K562 (cell line): Measurements from ENCODE around the gene ITGB2. TPM values are rescaled to one million over a fixed set of nuclear protein-coding genes. Genes with fewer than 3 reads are reported as not detected.

ENCODE experiments used
- ASH1L ChIP-seq: fragments of 450-650 bp; IDR thresholded peaks from 2 replicates; pipeline ENCODE4 v1.6.1; 2018; ENCODE audit warnings: borderline replicate concordance, mild to moderate bottlenecking, low read depth; ENCODE audit not compliant: partially characterized antibody
- CCAR2 ChIP-seq: fragments of 200-400 bp; formaldehyde crosslinking; IDR thresholded peaks from 2 replicates; pipeline ENCODE4 v1.6.1; 2017; ENCODE audit warnings: mild to moderate bottlenecking, low read depth, low read length
- DPF2 ChIP-seq: fragments of 450-650 bp; IDR thresholded peaks from 2 replicates; pipeline ENCODE4 v1.6.1; 2016
- EP300 ChIP-seq: IDR thresholded peaks from 2 replicates; pipeline ENCODE4 v1.6.1; 2012; ENCODE audit warnings: low read length, improper control_type of control experiment
- ETV1 ChIP-seq: fragments of 450-650 bp; conservative IDR thresholded peaks from 2 replicates; pipeline ENCODE4 v1.6.1; 2016; ENCODE audit warnings: missing genetic modification characterization, control low read depth, low read depth, missing compliant biosample characterization
- GATA2 ChIP-seq: sonication (generic); formaldehyde crosslinking; IDR thresholded peaks from 2 replicates; pipeline ENCODE4 v1.4.0; 2020; ENCODE audit warnings: mild to moderate bottlenecking, missing genetic modification reagents
- HNRNPK ChIP-seq: fragments of 200-400 bp; formaldehyde crosslinking; IDR thresholded peaks from one replicate; pipeline ENCODE4 v1.6.1; 2018; ENCODE audit warnings: mild to moderate bottlenecking, low read depth, low read length; ENCODE audit not compliant: poor library complexity, severe bottlenecking
- HOXB6 ChIP-seq: fragments of 250-450 bp; sonication (Bioruptor Pico); IDR thresholded peaks from 2 replicates; pipeline ENCODE4 v1.5.1; 2022; ENCODE audit warnings: mild to moderate bottlenecking, borderline replicate concordance
- MCM2 ChIP-seq: fragments of 450-650 bp; IDR thresholded peaks from 2 replicates; pipeline ENCODE4 v1.6.1; 2017; ENCODE audit warnings: low read depth, mild to moderate bottlenecking
- NRF1 ChIP-seq, 2 experiments: fragments of 450-650 bp; IDR thresholded peaks in 1 of 2; conservative IDR thresholded peaks in 1 of 2; 2 replicates each; pipeline ENCODE4 v1.6.1; 2014; ENCODE audit warnings: mild to moderate bottlenecking in 2 of 2
- PCBP2 ChIP-seq: fragments of 200-400 bp; formaldehyde crosslinking; IDR thresholded peaks from 2 replicates; pipeline ENCODE4 v1.6.1; 2018; ENCODE audit warnings: low read length, low read depth, mild to moderate bottlenecking, moderate library complexity; ENCODE audit not compliant: poor library complexity, severe bottlenecking
- PURB ChIP-seq: sonication (generic); formaldehyde crosslinking; IDR thresholded peaks from 2 replicates; pipeline ENCODE4 v1.9.0; 2021; ENCODE audit warnings: low read depth, mild to moderate bottlenecking, missing genetic modification reagents
- RB1 ChIP-seq: fragments of 450-650 bp; IDR thresholded peaks from 2 replicates; pipeline ENCODE4 v1.6.1; 2017; ENCODE audit warnings: low read depth, mild to moderate bottlenecking
- RBM22 ChIP-seq: fragments of 200-400 bp; formaldehyde crosslinking; IDR thresholded peaks from 2 replicates; pipeline ENCODE4 v1.6.1; 2018; ENCODE audit warnings: low read length, low read depth; ENCODE audit not compliant: poor library complexity, severe bottlenecking
- RBM25 ChIP-seq: fragments of 200-400 bp; formaldehyde crosslinking; IDR thresholded peaks from 2 replicates; pipeline ENCODE4 v1.6.1; 2018; ENCODE audit warnings: low read length, low read depth, moderate library complexity; ENCODE audit not compliant: severe bottlenecking
- SOX6 ChIP-seq: fragments of 450-650 bp; IDR thresholded peaks from 2 replicates; pipeline ENCODE4 v1.6.1; 2014; ENCODE audit warnings: mild to moderate bottlenecking
- TBP ChIP-seq: optimal IDR thresholded peaks from 2 replicates; pipeline ENCODE3; 2011; ENCODE audit warnings: low read depth, low read length, improper control_type of control experiment
- THRAP3 ChIP-seq: fragments of 450-650 bp; IDR thresholded peaks from 2 replicates; pipeline ENCODE4 v1.6.1; 2016; ENCODE audit warnings: mild to moderate bottlenecking, inconsistent platforms, borderline replicate concordance
- ZNF12 ChIP-seq: sonication (generic); formaldehyde crosslinking; IDR thresholded peaks from 2 replicates; pipeline ENCODE4 v1.4.0; 2020; ENCODE audit warnings: mild to moderate bottlenecking, missing genetic modification reagents
- ZNF717 ChIP-seq: fragments of 250-450 bp; sonication (Bioruptor Pico); IDR thresholded peaks from 2 replicates; pipeline ENCODE4 v1.5.0; 2021
- polyA plus RNA-seq, 8 experiments: library from polyadenylated mRNA; depleted of rRNA in 4 of 8; stranded (reverse) in 5 of 8; unstranded in 3 of 8; fragments of >200 nt; fragmentation: Nextera tagmentation in 2 of 8; fragmentation: Illumina TruSeq in 1 of 8; extraction: Ambion mirVana in 2 of 8; extraction: Trizol in 1 of 8; gene quantifications; 2 replicates each; pipeline versions ENCODE4 v1.2.1 to v1.2.3, GENCODE V29; 2011 to 2014; ENCODE audit warnings: inconsistent platforms in 1 of 8, missing spikeins in 1 of 8
- total RNA-seq, 7 experiments: library from RNA; depleted of rRNA in 6 of 7; stranded (reverse); fragments of >200 nt in 6 of 7; fragmentation: Illumina TruSeq in 2 of 7; extraction: Trizol in 2 of 7; gene quantifications; 2 replicates each; pipeline versions ENCODE4 v1.2.1 to v1.2.3, GENCODE V29; 2011 to 2021; ENCODE audit warnings: low replicate concordance in 1 of 7
- TF ChIP-seq, protein P1 (sequence below): fragments of 250-450 bp; sonication (Bioruptor Pico); IDR thresholded peaks from 2 replicates; pipeline ENCODE4 v1.6.1; 2021; ENCODE audit warnings: mild to moderate bottlenecking
- TF ChIP-seq, protein P2 (sequence below): fragments of 450-650 bp; conservative IDR thresholded peaks from 2 replicates; pipeline ENCODE4 v1.6.1; 2016; ENCODE audit warnings: missing genetic modification characterization, low read depth, mild to moderate bottlenecking, missing compliant biosample characterization, moderate library complexity
- TF ChIP-seq, protein P3 (sequence below): fragments of 250-450 bp; sonication (Bioruptor Pico); IDR thresholded peaks from 2 replicates; pipeline ENCODE4 v1.8.0; 2021; ENCODE audit warnings: moderate library complexity, mild to moderate bottlenecking, inconsistent platforms

ITGB2 gene
- total and polyA plus RNA-seq, 9 of the 15 experiments (the other 6 are each of a cell fraction or from before 2014, with no cell fraction given): 0.07 to 1.3 (median 0.51) TPM; not detected in 2

DNA sequence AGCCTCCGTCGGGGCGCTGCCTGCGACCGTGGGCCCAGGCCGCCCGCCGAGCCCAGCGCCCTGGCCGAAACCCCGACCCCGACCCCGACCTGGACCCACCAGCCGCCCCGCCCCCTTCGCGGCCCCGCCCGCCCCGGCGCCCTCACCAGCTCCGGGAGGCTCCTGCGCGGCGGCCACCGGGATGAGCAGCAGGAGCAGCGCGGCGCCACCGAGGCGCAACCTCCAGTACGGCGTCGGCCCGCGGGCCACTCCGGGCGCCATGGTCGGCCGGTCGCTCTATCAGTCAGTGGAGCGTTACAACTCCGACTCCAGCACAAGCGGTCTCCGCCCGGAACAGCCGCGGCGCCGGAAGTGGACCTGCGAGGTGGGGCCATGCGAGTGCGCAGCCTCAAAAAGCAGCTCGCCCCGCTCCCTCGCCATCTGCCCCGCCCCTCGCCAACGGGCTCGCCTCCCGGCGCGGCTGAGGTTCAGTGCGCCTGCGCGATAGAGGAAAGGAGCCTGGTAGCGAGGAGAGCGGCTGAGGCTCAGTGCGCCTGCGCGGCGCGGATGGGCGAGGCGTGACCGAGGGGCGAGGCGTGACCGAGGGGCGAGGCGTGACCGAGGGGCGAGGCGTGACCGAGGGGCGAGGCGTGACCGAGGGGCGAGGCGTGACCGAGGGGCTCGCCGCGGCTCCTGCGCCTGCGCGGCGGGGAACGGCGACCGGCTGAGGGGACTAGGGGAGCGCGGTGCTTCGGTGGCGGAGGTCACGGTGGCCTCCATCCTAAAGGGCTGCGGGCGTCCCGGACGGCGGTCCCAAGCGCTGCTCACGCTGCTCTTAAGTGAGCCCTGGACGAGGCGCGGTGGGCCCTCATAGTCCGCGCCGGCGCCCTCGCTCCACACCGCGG is 47.1 kb downstream of the ITGB2 start, which contains the start of gene PTTG1IP (continued):
- TF ChIP-seq, protein P1, sequence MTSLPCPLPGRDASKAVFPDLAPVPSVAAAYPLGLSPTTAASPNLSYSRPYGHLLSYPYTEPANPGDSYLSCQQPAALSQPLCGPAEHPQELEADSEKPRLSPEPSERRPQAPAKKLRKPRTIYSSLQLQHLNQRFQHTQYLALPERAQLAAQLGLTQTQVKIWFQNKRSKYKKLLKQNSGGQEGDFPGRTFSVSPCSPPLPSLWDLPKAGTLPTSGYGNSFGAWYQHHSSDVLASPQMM (CRISPR knock-in tag): no peak
- no peak for TF ChIP-seq DPF2
- no peak for TF ChIP-seq ZNF717
- TF ChIP-seq HNRNPK: no peak
- TF ChIP-seq RBM22: no peak
- peak; percentile 70 for TF ChIP-seq TBP
- TF ChIP-seq NRF1 (conservative IDR thresholded peaks at IDR 0.05 in 1 of 2, IDR thresholded peaks at IDR 0.05 in 1 of 2): peak; percentile 100
- no peak for TF ChIP-seq RBM25
- no peak for TF ChIP-seq GATA2 (CRISPR knock-in tag)
- TF ChIP-seq EP300: no peak
- TF ChIP-seq, protein P2, sequence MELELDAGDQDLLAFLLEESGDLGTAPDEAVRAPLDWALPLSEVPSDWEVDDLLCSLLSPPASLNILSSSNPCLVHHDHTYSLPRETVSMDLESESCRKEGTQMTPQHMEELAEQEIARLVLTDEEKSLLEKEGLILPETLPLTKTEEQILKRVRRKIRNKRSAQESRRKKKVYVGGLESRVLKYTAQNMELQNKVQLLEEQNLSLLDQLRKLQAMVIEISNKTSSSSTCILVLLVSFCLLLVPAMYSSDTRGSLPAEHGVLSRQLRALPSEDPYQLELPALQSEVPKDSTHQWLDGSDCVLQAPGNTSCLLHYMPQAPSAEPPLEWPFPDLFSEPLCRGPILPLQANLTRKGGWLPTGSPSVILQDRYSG (tag): no peak
- TF ChIP-seq PCBP2: no peak
- no peak for TF ChIP-seq PURB (CRISPR knock-in tag)
- no peak for TF ChIP-seq ZNF12 (CRISPR knock-in tag)
- no peak for TF ChIP-seq MCM2
- peak; percentile 58 for TF ChIP-seq RB1
- no peak for TF ChIP-seq THRAP3
- TF ChIP-seq CCAR2: no peak
- no peak for TF ChIP-seq SOX6
- TF ChIP-seq ETV1 (tag): peak; percentile 83
- no peak for TF ChIP-seq ASH1L
- no peak for TF ChIP-seq HOXB6 (CRISPR knock-in tag)
- TF ChIP-seq, protein P3, sequence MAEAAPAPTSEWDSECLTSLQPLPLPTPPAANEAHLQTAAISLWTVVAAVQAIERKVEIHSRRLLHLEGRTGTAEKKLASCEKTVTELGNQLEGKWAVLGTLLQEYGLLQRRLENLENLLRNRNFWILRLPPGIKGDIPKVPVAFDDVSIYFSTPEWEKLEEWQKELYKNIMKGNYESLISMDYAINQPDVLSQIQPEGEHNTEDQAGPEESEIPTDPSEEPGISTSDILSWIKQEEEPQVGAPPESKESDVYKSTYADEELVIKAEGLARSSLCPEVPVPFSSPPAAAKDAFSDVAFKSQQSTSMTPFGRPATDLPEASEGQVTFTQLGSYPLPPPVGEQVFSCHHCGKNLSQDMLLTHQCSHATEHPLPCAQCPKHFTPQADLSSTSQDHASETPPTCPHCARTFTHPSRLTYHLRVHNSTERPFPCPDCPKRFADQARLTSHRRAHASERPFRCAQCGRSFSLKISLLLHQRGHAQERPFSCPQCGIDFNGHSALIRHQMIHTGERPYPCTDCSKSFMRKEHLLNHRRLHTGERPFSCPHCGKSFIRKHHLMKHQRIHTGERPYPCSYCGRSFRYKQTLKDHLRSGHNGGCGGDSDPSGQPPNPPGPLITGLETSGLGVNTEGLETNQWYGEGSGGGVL: no peak
